ENCODE data around the gene VEGFA.

GRCh38 chr6:43757966-43758616 is 11.9 kb upstream of the VEGFA start:
- TF ChIP-seq CTCF (IDR thresholded peaks at IDR 0.05) (no peak), POLR2A (IDR thresholded peaks at IDR 0.05) (no peak)

Data from esophagus squamous epithelium (tissue), 4 donors.